Right atrium auricular region (tissue), 2 donors: ENCODE results near the gene STK17B. TPM values are rescaled to one million over a fixed set of nuclear protein-coding genes. Genes with fewer than 3 reads are reported as not detected.

Experiments used
- DNase-seq: peaks from one replicate; pipeline ENCODE4 v3.0.0-alpha.2; 2019; ENCODE audit warnings: low spot score
- H3K27ac ChIP-seq, 2 donors: fragments of 200-600 bp; sonication (generic); 1 replicate in 1 of 2; 2 replicates in 1 of 2; pipeline ENCODE4 v1.5.1; 2016 to 2019
- H3K27me3 ChIP-seq, 2 donors: fragments of 200-600 bp; sonication (generic); one replicate each; pipeline versions ENCODE4 v1.5.1 to v1.6.0; 2017 to 2019
- H3K36me3 ChIP-seq: fragments of 200-600 bp; sonication (generic); one replicate; pipeline ENCODE4 v1.5.1; 2016
- H3K4me1 ChIP-seq, 2 donors: fragments of 200-600 bp; sonication (generic); one replicate each; pipeline versions ENCODE4 v1.5.1 to v1.6.0; 2017 to 2019
- H3K4me3 ChIP-seq, 2 donors: fragments of 200-600 bp; sonication (generic); 1 replicate in 1 of 2; 2 replicates in 1 of 2; pipeline ENCODE4 v1.5.1; 2017 to 2019; ENCODE audit warnings: mild to moderate bottlenecking in 1 of 2, moderate library complexity in 1 of 2
- H3K9me3 ChIP-seq, 2 donors: fragments of 200-600 bp; sonication (generic); one replicate each; pipeline ENCODE4 v1.5.1; 2019
- CTCF ChIP-seq, 2 donors: fragments of 200-600 bp; sonication (generic); IDR thresholded peaks; one replicate each; pipeline ENCODE4 v1.5.1; 2019; ENCODE audit warnings: antibody characterized with exemption in 2 of 2
- total RNA-seq, 2 donors: library from RNA; depleted of rRNA; stranded (reverse); fragments of >200 nt; gene quantifications; one replicate each; pipeline ENCODE4 v1.1.0, GENCODE V29; 2016

Gene STK17B
- total RNA-seq, 2 donors from 2014 or later = 6.7 to 7.9 TPM

- Histone ChIP-seq H3K4me3 (no peak overlapping the region), H3K4me1 (no peaks in the 10 kb centered on the region), H3K9me3 (no peaks in the 10 kb centered on the region), H3K36me3 (peaks cover 7% of the 10 kb centered on the region), H3K27ac (no peak overlapping the region), H3K27me3 (no peaks in the 10 kb centered on the region)
- no peak for TF ChIP-seq CTCF (IDR thresholded peaks at IDR 0.05)
- DNase-seq = no peak
These were observed 22.6 kb downstream of the STK17B start for GRCh38 chr2:196148736-196149135.

- no peak overlapping the region for H3K27ac ChIP-seq
- H3K36me3 ChIP-seq = peaks cover 12% of the 10 kb centered on the region
- TF ChIP-seq CTCF (IDR thresholded peaks at IDR 0.05) = no peak
- H3K9me3 ChIP-seq = no peaks in the 10 kb centered on the region
- no peaks in the 10 kb centered on the region for H3K4me1 ChIP-seq
- DNase-seq = no peak
- H3K27me3 ChIP-seq = no peaks in the 10 kb centered on the region
- H3K4me3 ChIP-seq = no peak overlapping the region
These were observed 26.1 kb downstream of the STK17B start for GRCh38 chr2:196145256-196145655.

- no peak for TF ChIP-seq CTCF (IDR thresholded peaks at IDR 0.05)
- Histone ChIP-seq H3K4me1 (no peaks in the 10 kb centered on the region), H3K4me3 (no peak overlapping the region), H3K36me3 (peaks cover 18% of the 10 kb centered on the region), H3K9me3 (no peaks in the 10 kb centered on the region), H3K27ac (no peak overlapping the region), H3K27me3 (no peaks in the 10 kb centered on the region)
- DNase-seq = no peak
These were observed 26.8 kb downstream of the STK17B start for GRCh38 chr2:196144513-196145126.

- Histone ChIP-seq H3K27me3 (no peaks in the 10 kb centered on the region), H3K4me3 (no peak overlapping the region), H3K4me1 (no peaks in the 10 kb centered on the region), H3K36me3 (peaks cover 27% of the 10 kb centered on the region), H3K9me3 (no peaks in the 10 kb centered on the region), H3K27ac (no peak overlapping the region)
- no peak for TF ChIP-seq CTCF (IDR thresholded peaks at IDR 0.05)
- no peak for DNase-seq
These were observed 27.6 kb downstream of the STK17B start for GRCh38 chr2:196143730-196144131.

- no peak for DNase-seq
- no peaks in the 10 kb centered on the region for H3K27me3 ChIP-seq
- no peaks in the 10 kb centered on the region for H3K4me1 ChIP-seq
- no peak for TF ChIP-seq CTCF (IDR thresholded peaks at IDR 0.05)
- no peak overlapping the region for H3K27ac ChIP-seq
- no peaks in the 10 kb centered on the region for H3K9me3 ChIP-seq
- peaks cover 33% of the 10 kb centered on the region for H3K36me3 ChIP-seq
- H3K4me3 ChIP-seq = no peak overlapping the region
These were observed 28.6 kb downstream of the STK17B start for GRCh38 chr2:196142825-196143224.

GRCh38 chr2:196140213-196140612, 31.2 kb downstream of the STK17B start:
- Histone ChIP-seq H3K27me3 (no peaks in the 10 kb centered on the region), H3K4me3 (no peak overlapping the region), H3K9me3 (no peaks in the 10 kb centered on the region), H3K36me3 (peaks cover 41% of the 10 kb centered on the region), H3K27ac (no peak overlapping the region), H3K4me1 (no peaks in the 10 kb centered on the region)
- no peak for DNase-seq
- no peak for TF ChIP-seq CTCF (IDR thresholded peaks at IDR 0.05)
